Vagina (tissue), 2 donors: ENCODE measurements around the gene SLC5A10.

Source experiments
- POLR2A ChIP-seq, 2 donors: fragments of 450-650 bp; IDR thresholded peaks; one replicate each; pipeline ENCODE4 v1.6.1; 2017; ENCODE audit warnings: antibody characterized with exemption in 2 of 2, mild to moderate bottlenecking in 2 of 2, moderate library complexity in 2 of 2
- TF ChIP-seq, protein P1 (sequence below), 3 experiments: fragments of 450-650 bp in 2 of 3; fragments of 200-600 bp in 1 of 3; sonication (generic) in 1 of 3; IDR thresholded peaks; one replicate each; pipeline ENCODE4 v1.5.1; 2017 to 2019; ENCODE audit warnings: antibody characterized with exemption in 3 of 3, mild to moderate bottlenecking in 2 of 3, moderate library complexity in 2 of 3

DNA sequence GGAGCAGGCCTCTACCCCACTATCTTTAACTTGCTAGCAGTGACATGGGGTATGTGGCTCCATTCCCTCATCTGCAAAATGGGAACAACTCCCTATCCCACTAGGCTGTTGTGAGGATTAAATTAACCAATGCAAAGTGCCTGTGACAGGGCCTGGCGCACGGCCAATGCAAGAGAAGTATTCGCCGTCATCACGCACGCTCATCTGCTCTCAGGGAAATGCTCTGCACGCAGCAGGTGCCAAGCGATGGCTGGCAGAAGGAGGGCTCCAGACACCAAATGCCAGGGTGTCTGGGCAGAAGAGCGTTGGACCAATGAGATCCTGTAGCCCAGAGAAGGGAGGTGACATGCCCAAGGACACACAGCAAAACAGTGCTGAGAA lies 35.3 kb downstream of the SLC5A10 start:
- TF ChIP-seq, protein P1, sequence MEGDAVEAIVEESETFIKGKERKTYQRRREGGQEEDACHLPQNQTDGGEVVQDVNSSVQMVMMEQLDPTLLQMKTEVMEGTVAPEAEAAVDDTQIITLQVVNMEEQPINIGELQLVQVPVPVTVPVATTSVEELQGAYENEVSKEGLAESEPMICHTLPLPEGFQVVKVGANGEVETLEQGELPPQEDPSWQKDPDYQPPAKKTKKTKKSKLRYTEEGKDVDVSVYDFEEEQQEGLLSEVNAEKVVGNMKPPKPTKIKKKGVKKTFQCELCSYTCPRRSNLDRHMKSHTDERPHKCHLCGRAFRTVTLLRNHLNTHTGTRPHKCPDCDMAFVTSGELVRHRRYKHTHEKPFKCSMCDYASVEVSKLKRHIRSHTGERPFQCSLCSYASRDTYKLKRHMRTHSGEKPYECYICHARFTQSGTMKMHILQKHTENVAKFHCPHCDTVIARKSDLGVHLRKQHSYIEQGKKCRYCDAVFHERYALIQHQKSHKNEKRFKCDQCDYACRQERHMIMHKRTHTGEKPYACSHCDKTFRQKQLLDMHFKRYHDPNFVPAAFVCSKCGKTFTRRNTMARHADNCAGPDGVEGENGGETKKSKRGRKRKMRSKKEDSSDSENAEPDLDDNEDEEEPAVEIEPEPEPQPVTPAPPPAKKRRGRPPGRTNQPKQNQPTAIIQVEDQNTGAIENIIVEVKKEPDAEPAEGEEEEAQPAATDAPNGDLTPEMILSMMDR (IDR thresholded peaks at IDR 0.05): no peak
- no peak for TF ChIP-seq POLR2A (IDR thresholded peaks at IDR 0.05)
